Spleen (tissue), 11 donors: ENCODE data around the gene TBC1D16. TPM values are rescaled to one million over a fixed set of nuclear protein-coding genes. Genes with fewer than 3 reads are reported as not detected.
A peak's percentile ranks its signal among the peaks of the same experiment; 100 is the strongest.

Experiments
- DNase-seq: peaks from one replicate; pipeline ENCODE4 v3.0.0-alpha.2; 2020
- H3K27ac ChIP-seq, 8 donors: fragments of 200-600 bp; sonication (generic) in 7 of 8; 1 replicate in 4 of 8; 2 replicates in 4 of 8; pipeline versions ENCODE4 v1.5.0 to v1.8.0; 2016 to 2021; ENCODE audit warnings: inconsistent platforms in 4 of 8, mild to moderate bottlenecking in 4 of 8, moderate library complexity in 1 of 8
- H3K27me3 ChIP-seq, 7 donors: fragments of 200-600 bp; sonication (generic) in 6 of 7; replicated peaks in 1 of 7; 1 replicate in 4 of 7; 2 replicates in 3 of 7; pipeline versions ENCODE4 v1.5.0 to v1.8.0; 2016 to 2021; ENCODE audit warnings: inconsistent platforms in 3 of 7, mild to moderate bottlenecking in 1 of 7
- H3K36me3 ChIP-seq, 6 donors: fragments of 200-600 bp; sonication (generic) in 5 of 6; 1 replicate in 4 of 6; 2 replicates in 2 of 6; pipeline versions ENCODE4 v1.5.0 to v1.8.0; 2016 to 2021; ENCODE audit warnings: inconsistent platforms in 2 of 6
- H3K4me1 ChIP-seq, 6 donors: fragments of 200-600 bp; sonication (generic) in 5 of 6; 1 replicate in 3 of 6; 2 replicates in 3 of 6; pipeline versions ENCODE4 v1.5.0 to v1.8.0; 2016 to 2021; ENCODE audit warnings: inconsistent platforms in 3 of 6
- H3K4me3 ChIP-seq, 8 donors: fragments of 200-600 bp; sonication (generic) in 7 of 8; 1 replicate in 4 of 8; 2 replicates in 4 of 8; pipeline versions ENCODE4 v1.5.0 to v1.8.0; 2016 to 2021; ENCODE audit warnings: inconsistent platforms in 4 of 8, mild to moderate bottlenecking in 4 of 8, moderate library complexity in 2 of 8
- H3K9me3 ChIP-seq, 8 donors: fragments of 200-600 bp; sonication (generic) in 7 of 8; 1 replicate in 4 of 8; 2 replicates in 4 of 8; pipeline versions ENCODE4 v1.5.0 to v1.8.0; 2016 to 2021; ENCODE audit warnings: inconsistent platforms in 4 of 8
- CTCF ChIP-seq, 11 experiments: fragments of 200-600 bp in 7 of 11; fragments of 450-650 bp in 4 of 11; sonication (generic) in 4 of 11; IDR thresholded peaks in 8 of 11; conservative IDR thresholded peaks in 3 of 11; 1 replicate in 7 of 11; 2 replicates in 4 of 11; pipeline versions ENCODE4 v1.4.0 to v1.8.0; 2016 to 2021; ENCODE audit warnings: antibody characterized with exemption in 11 of 11, inconsistent platforms in 4 of 11, mild to moderate bottlenecking in 1 of 11
- POLR2A ChIP-seq, 3 donors: fragments of 450-650 bp; IDR thresholded peaks; one replicate each; pipeline ENCODE4 v1.5.1; 2017; ENCODE audit warnings: antibody characterized with exemption in 3 of 3, mild to moderate bottlenecking in 1 of 3
- POLR2AphosphoS5 ChIP-seq, 3 donors: sonication (generic); formaldehyde crosslinking; IDR thresholded peaks; one replicate each; pipeline ENCODE4 v1.5.1; 2017; ENCODE audit warnings: antibody characterized with exemption in 3 of 3
- WGBS, 5 donors: extraction: QIAGEN DNeasy Blood & Tissue Kit in 3 of 5; methylation state at CpG; one replicate each; pipeline versions ENCODE4 v1.1.5 to v1.1.7; 2013 to 2018; 5-methylcytosine and 5-hydroxymethylcytosine counted together
- intact Hi-C: fragments of 100-400 bp; cut with DNase I; formaldehyde crosslinking; loops from one replicate; pipeline ENCODE4 v1.15.0; 2023; ENCODE audit warnings: low total_unique reads
- polyA plus RNA-seq, 3 donors: library from polyadenylated mRNA; stranded (reverse); fragments of 200-250 nt; gene quantifications; one replicate each; pipeline ENCODE4 v1.2.1, GENCODE V29; 2013
- total RNA-seq, 7 donors: library from RNA; depleted of rRNA in 3 of 7; stranded (reverse); fragments of >200 nt in 3 of 7; fragmentation: NEBNext Ultra II Directional in 4 of 7; extraction: Animal tissue kit (Norgen Biotek cat#: 25700) in 4 of 7; gene quantifications; one replicate each; pipeline versions ENCODE4 v1.1.0 to v1.2.1, GENCODE V29; 2016 to 2021
- donor health status: healthy with polysubstance abuse.
- donor health status: DM: no; HTN: no; CAD: no; lungs with moderate emphysema.
- donor health status: DM: no; HTN: no; CAD: no.
- donor health status: Bipolar disorder and iron deficiency.
- donor health status: healthy.
- donor health status: DM: no; HTN: no; CAD: no.
- donor health status: DM: yes; HTN: yes; CAD: no.

TBC1D16 gene
- total and polyA plus RNA-seq, 10 donors = 1.3 to 33.6 (median 15.7) TPM

- no peak overlapping the region for H3K4me3 ChIP-seq
- 79 to 90% (median 85%) methylated on average over 14 of the region's 14 CpGs for WGBS, 5 donors
- peak; percentile 11 for DNase-seq
- H3K36me3 ChIP-seq = no peaks in the 10 kb centered on the region
- no peaks in the 10 kb centered on the region for H3K9me3 ChIP-seq
- H3K4me1 ChIP-seq = peaks cover 0 to 13% (median 5%) of the 10 kb centered on the region in 6 donors
- peaks cover 0 to 88% (median 12%) of the 10 kb centered on the region in 7 donors for H3K27me3 ChIP-seq
- no peak overlapping the region for H3K27ac ChIP-seq
- TF ChIP-seq POLR2AphosphoS5 (IDR thresholded peaks at IDR 0.05) (no peak), CTCF (IDR thresholded peaks at IDR 0.05 in 8 of 11, conservative IDR thresholded peaks at IDR 0.05 in 3 of 11) (no peak), POLR2A (IDR thresholded peaks at IDR 0.05) (no peak)
- intact Hi-C loops = no loop called here
These were observed 148.2 kb downstream of the TBC1D16 start for GRCh38 chr17:79887451-79887991.

- WGBS, 5 donors = 67 to 82% (median 76%) methylated on average over 7 of the region's 7 CpGs
- Histone ChIP-seq H3K36me3 (no peaks in the 10 kb centered on the region), H3K9me3 (no peaks in the 10 kb centered on the region), H3K4me1 (no peaks in the 10 kb centered on the region), H3K4me3 (no peak overlapping the region), H3K27ac (no peak overlapping the region), H3K27me3 (peaks cover 0 to 58% (median 0%) of the 10 kb centered on the region in 7 donors)
- DNase-seq = peak; percentile 22
- intact Hi-C loops = no loop called here
- TF ChIP-seq POLR2A (IDR thresholded peaks at IDR 0.05) (no peak), CTCF (IDR thresholded peaks at IDR 0.05 in 8 of 11, conservative IDR thresholded peaks at IDR 0.05 in 3 of 11) (no peak), POLR2AphosphoS5 (IDR thresholded peaks at IDR 0.05) (no peak)
These were observed 152.5 kb downstream of the TBC1D16 start for GRCh38 chr17:79883202-79883601.

Other genes with a start within 250 kb of the TBC1D16 start
- 1 to 10 TPM; 2.1 to 5.5 (median 3.2) TPM for gene CBX8, start 238.8 kb downstream of the TBC1D16 start, total RNA-seq
- 1 to 10 TPM; 2.5 to 5.6 (median 4.5) TPM for gene CBX8, start 238.8 kb downstream of the TBC1D16 start, polyA plus RNA-seq
- gene CBX4, start 196.4 kb downstream of the TBC1D16 start, total RNA-seq = 10 to 100 TPM; 23.4 to 48.0 (median 27.9) TPM
- 10 to 100 TPM; 12.3 to 19.0 (median 13.2) TPM for gene CBX4, start 196.4 kb downstream of the TBC1D16 start, polyA plus RNA-seq
- gene CCDC40, start 770 bp upstream of the TBC1D16 start, total RNA-seq = 1 to 10 TPM; 1.2 to 8.3 (median 3.8) TPM
- under 1 TPM; 0.30 to 0.70 (median 0.64) TPM for gene CCDC40, start 770 bp upstream of the TBC1D16 start, polyA plus RNA-seq
- 100 to 1,000 TPM in 5 of 7 donors, 10 to 100 TPM in 2; 53.6 to 166 (median 133) TPM for gene GAA, start 65.7 kb upstream of the TBC1D16 start, total RNA-seq
- 10 to 100 TPM; 22.7 to 53.8 (median 34.3) TPM for gene GAA, start 65.7 kb upstream of the TBC1D16 start, polyA plus RNA-seq
- gene EIF4A3, start 111.3 kb upstream of the TBC1D16 start, total RNA-seq = 10 to 100 TPM; 51.1 to 79.5 (median 67.7) TPM
- 10 to 100 TPM; 37.3 to 61.5 (median 57.5) TPM for gene EIF4A3, start 111.3 kb upstream of the TBC1D16 start, polyA plus RNA-seq
- gene CARD14, start 134.2 kb upstream of the TBC1D16 start, total RNA-seq = 1 to 10 TPM in 6 of 7 donors, under 1 TPM in 1; 0.68 to 4.8 (median 1.3) TPM
- gene CARD14, start 134.2 kb upstream of the TBC1D16 start, polyA plus RNA-seq = 1 to 10 TPM in 2 of 3 donors, under 1 TPM in 1; 0.63 to 2.4 (median 1.4) TPM
- 100 to 1,000 TPM in 3 of 7 donors, 10 to 100 TPM in 4; 85.9 to 137 (median 95.1) TPM for gene SGSH, start 184.5 kb upstream of the TBC1D16 start, total RNA-seq
- gene SGSH, start 184.5 kb upstream of the TBC1D16 start, polyA plus RNA-seq = 10 to 100 TPM; 23.6 to 63.4 (median 51.9) TPM
- gene SLC26A11, start 184.6 kb upstream of the TBC1D16 start, total RNA-seq = 10 to 100 TPM; 22.8 to 39.7 (median 33.9) TPM
- 10 to 100 TPM in 1 of 3 donors, 1 to 10 TPM in 2; 6.8 to 22.4 (median 8.2) TPM for gene SLC26A11, start 184.6 kb upstream of the TBC1D16 start, polyA plus RNA-seq
- gene RNF213, start 225.0 kb upstream of the TBC1D16 start, total RNA-seq = 100 to 1,000 TPM; 303 to 481 (median 353) TPM
- 10 to 100 TPM; 36.7 to 78.7 (median 57.0) TPM for gene RNF213, start 225.0 kb upstream of the TBC1D16 start, polyA plus RNA-seq